Kidney (tissue), 14 donors: ENCODE results near the gene EXOSC2. TPM values are rescaled to one million over a fixed set of nuclear protein-coding genes. Genes with fewer than 3 reads are reported as not detected.

Source experiments
- DNase-seq, 5 donors: peaks; one replicate each; pipeline ENCODE4 v3.0.0-alpha.2; 2013 to 2020
- FAIRE-seq: peaks from 2 replicates; lab custom pipeline; 2012; peaks lifted over from hg19 to GRCh38; lab: Jason Lieb, UNC
- H3K27ac ChIP-seq, 2 donors: one replicate each; pipeline ENCODE4 v1.7.0; 2013; ENCODE audit warnings: low read depth in 2 of 2, low read length in 2 of 2, inconsistent platforms in 1 of 2
- H3K27me3 ChIP-seq: one replicate; pipeline ENCODE4 v1.7.1; 2013; ENCODE audit warnings: low read length, inconsistent platforms; ENCODE audit not compliant: control insufficient read depth, insufficient read depth
- H3K36me3 ChIP-seq, 3 donors: one replicate each; pipeline versions ENCODE4 v1.7.0 to v1.7.1; 2013; ENCODE audit warnings: low read length in 3 of 3, control low read depth in 1 of 3, inconsistent platforms in 1 of 3; ENCODE audit not compliant: insufficient read depth in 3 of 3, control insufficient read depth in 2 of 3
- H3K4me1 ChIP-seq, 3 donors: one replicate each; pipeline versions ENCODE4 v1.7.0 to v1.7.1; 2013; ENCODE audit warnings: low read length in 3 of 3, inconsistent platforms in 1 of 3, low read depth in 1 of 3; ENCODE audit not compliant: control insufficient read depth in 2 of 3, insufficient read depth in 2 of 3
- H3K4me3 ChIP-seq, 3 donors: one replicate each; pipeline versions ENCODE4 v1.7.0 to v1.8.1; 2013; ENCODE audit warnings: low read length in 3 of 3, control low read depth in 1 of 3, inconsistent platforms in 1 of 3
- H3K9ac ChIP-seq, 3 donors: one replicate each; pipeline versions ENCODE4 v1.7.0 to v1.7.1; 2013; ENCODE audit warnings: low read length in 3 of 3, control low read depth in 1 of 3, inconsistent platforms in 1 of 3
- H3K9me3 ChIP-seq, 3 donors: one replicate each; pipeline versions ENCODE4 v1.7.0 to v1.7.1; 2013; ENCODE audit warnings: low read length in 3 of 3, control low read depth in 1 of 3, inconsistent platforms in 1 of 3; ENCODE audit not compliant: control insufficient read depth in 2 of 3, insufficient read depth in 1 of 3
- intact Hi-C: fragments of 100-400 bp; cut with DNase I; formaldehyde crosslinking; loops from one replicate; pipeline ENCODE4 v1.11.1; 2022
- polyA plus RNA-seq: library from polyadenylated mRNA; stranded (reverse); fragments of 350-450 nt; fragmentation: Illumina TruSeq; extraction: RNeasy Lipid Tissue Mini Kit (QIAGEN cat#74804); gene quantifications from one replicate; pipeline ENCODE4 v1.2.3, GENCODE V29; 2014; ENCODE audit warnings: low read depth, low replicate concordance; ENCODE audit not compliant: insufficient read depth
- total RNA-seq: library from RNA; stranded (reverse); fragmentation: NEBNext Ultra II Directional; extraction: Animal tissue kit (Norgen Biotek cat#: 25700); gene quantifications from one replicate; pipeline ENCODE4 v1.2.1, GENCODE V29; 2021
- TF ChIP-seq, protein P1 (sequence below): IDR thresholded peaks from 3 replicates; pipeline ENCODE4 v1.5.1; 2012; ENCODE audit warnings: mild to moderate bottlenecking, moderate library complexity, borderline replicate concordance; ENCODE audit not compliant: insufficient read depth; ENCODE audit errors: extremely low read depth
- donor health status: control.
- donor health status: control.
- donor health status: control.
- donor health status: control.
- donor health status: control.
- donor health status: DM: yes; HTN: yes; CAD: no.
- donor health status: Normal renal cell carcinoma (clear cell type).

The EXOSC2 gene
- total and polyA plus RNA-seq, 2 donors from 2014 or later = 13.0 to 26.4 TPM

DNA sequence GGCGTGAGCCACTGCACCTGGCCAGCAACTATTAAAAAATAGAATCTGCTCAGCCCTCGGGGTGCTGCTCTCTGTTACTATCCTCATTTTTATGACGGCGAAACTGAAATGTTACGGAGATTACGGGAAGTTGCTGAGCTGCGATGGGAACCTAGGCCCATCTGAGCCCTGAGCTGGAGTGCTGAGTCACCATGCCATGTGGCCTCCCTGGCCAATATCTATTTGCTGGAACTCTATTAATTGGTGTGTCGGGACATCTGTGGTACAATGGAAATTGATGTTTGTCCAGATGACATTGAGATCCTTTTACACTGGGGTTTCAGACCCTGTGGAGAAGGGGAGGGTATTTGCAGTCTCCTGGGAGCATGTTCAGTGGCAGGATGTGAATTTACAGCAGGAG, 21.1 kb upstream of the EXOSC2 start:
- intact Hi-C loops = no loop called here
- FAIRE-seq = no peak
- TF ChIP-seq, protein P1, sequence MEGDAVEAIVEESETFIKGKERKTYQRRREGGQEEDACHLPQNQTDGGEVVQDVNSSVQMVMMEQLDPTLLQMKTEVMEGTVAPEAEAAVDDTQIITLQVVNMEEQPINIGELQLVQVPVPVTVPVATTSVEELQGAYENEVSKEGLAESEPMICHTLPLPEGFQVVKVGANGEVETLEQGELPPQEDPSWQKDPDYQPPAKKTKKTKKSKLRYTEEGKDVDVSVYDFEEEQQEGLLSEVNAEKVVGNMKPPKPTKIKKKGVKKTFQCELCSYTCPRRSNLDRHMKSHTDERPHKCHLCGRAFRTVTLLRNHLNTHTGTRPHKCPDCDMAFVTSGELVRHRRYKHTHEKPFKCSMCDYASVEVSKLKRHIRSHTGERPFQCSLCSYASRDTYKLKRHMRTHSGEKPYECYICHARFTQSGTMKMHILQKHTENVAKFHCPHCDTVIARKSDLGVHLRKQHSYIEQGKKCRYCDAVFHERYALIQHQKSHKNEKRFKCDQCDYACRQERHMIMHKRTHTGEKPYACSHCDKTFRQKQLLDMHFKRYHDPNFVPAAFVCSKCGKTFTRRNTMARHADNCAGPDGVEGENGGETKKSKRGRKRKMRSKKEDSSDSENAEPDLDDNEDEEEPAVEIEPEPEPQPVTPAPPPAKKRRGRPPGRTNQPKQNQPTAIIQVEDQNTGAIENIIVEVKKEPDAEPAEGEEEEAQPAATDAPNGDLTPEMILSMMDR = no peak

DNA sequence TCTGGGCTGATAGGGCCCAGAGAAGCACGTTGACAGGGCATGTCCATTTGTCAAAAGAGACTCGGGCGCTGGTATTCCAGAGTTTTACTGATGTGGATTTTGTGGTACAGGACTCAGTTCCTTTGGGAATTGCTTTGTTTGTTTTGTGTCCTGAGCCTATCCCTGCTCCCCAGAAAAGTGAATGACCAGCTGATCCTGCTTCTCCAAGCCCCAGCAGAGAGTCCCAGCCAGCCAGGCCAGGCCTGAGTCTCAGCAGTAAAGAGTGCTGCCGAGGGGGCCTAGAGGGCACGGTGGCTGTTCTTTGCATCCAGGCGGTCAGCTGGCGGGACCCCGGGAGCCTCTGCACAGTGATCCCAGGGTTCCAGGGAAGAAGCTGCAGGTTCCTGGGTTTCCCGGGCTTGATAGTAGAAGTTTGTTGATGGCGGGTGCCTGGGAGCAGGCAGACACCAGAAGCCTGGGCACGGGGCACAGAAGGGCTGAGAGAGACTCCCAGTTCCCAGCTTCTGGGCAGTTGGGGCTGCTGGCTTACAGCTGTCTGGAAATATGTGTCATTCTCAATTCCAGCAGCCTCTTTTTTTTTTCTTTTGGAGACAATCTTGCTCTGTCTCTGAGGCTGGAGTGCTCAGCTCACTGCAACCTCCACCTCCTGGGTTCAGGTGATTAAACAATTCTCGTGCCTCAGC, 20.5 kb upstream of the EXOSC2 start:
- no peak for DNase-seq
- Histone ChIP-seq H3K4me1 (no peaks in the 10 kb centered on the region), H3K9ac (no peak overlapping the region), H3K9me3 (no peaks in the 10 kb centered on the region), H3K27ac (no peak overlapping the region), H3K4me3 (no peak overlapping the region), H3K27me3 (peaks cover 2% of the 10 kb centered on the region), H3K36me3 (no peaks in the 10 kb centered on the region)
- intact Hi-C loops = no loop called here
- no peak for FAIRE-seq
- TF ChIP-seq, protein P1 = no peak

More for the DNA sequence above, 21.1 kb upstream of the EXOSC2 start:
- Histone ChIP-seq H3K27me3 (peaks cover 8% of the 10 kb centered on the region), H3K36me3 (no peaks in the 10 kb centered on the region), H3K4me3 (no peak overlapping the region), H3K9me3 (no peaks in the 10 kb centered on the region), H3K4me1 (no peaks in the 10 kb centered on the region), H3K27ac (no peak overlapping the region), H3K9ac (no peak overlapping the region)
- no peak for DNase-seq

DNA sequence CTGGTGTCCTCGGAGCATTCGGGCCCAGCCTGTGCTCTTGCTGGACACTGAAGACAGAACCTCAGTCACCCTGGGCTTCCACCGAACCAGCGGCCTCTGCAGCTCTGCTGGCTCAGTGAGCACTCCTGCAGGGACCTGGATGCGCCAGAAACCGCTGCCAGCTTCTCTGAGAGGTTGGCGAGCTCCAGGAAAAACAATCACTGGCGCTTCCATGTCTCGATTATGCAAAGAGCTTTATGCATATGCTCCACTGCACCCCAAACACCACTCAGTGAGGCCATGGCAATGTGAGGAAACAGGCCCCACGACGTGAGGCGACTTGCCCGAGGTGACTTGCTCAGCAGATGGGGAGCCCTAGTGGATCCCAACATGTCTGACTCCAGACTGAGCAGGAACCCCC, 18.2 kb upstream of the EXOSC2 start:
- Histone ChIP-seq H3K9me3 (no peaks in the 10 kb centered on the region), H3K27ac (no peak overlapping the region), H3K36me3 (no peaks in the 10 kb centered on the region), H3K27me3 (no peaks in the 10 kb centered on the region), H3K4me3 (no peak overlapping the region), H3K9ac (no peak overlapping the region), H3K4me1 (no peaks in the 10 kb centered on the region)
- intact Hi-C loops = no loop called here
- TF ChIP-seq, protein P1 = no peak
- DNase-seq (no peak), FAIRE-seq (no peak)
